ENCODE data around the gene CLIC4.
"Not testable (repeated sequence)": the region's sequence is repeated elsewhere in the genome, so short reads cannot be mapped to it uniquely, and the experiment has no call there.

Gene CLIC4

GRCh38 chr1:24751833-24752232, 6.6 kb downstream of the CLIC4 start:
- DNase-seq (ENCODE audit: low read depth, low spot score): no peak
- ChIA-PET CTCF (interaction anchor here (0.6 to 2.3 kb wide), 4 partner anchors 11 to 78 kb away, joined by 3 to 11 read pairs (median 4); no protein-coding TSS in a partner anchor), POLR2A (interaction anchor here (0.7 to 1.3 kb wide), 4 partner anchors 11 to 68 kb away, joined by 3 to 5 read pairs (median 3); no protein-coding TSS in a partner anchor)
- no peak for TF ChIP-seq CTCF (IDR thresholded peaks at IDR 0.05; ENCODE audit: insufficient read depth, low read length, missing control alignments)
- H3K4me3 ChIP-seq (ENCODE audit: low read depth, low read length): no peak overlapping the region

- TF ChIP-seq CTCF (IDR thresholded peaks at IDR 0.05; ENCODE audit: insufficient read depth, low read length, missing control alignments): no peak
- ChIA-PET POLR2A (interaction anchor here (0.8 to 1.3 kb wide), 3 partner anchors 11 to 68 kb away, joined by 3 to 5 read pairs (median 3); no protein-coding TSS in a partner anchor), CTCF (interaction anchor here (0.6 to 2.3 kb wide), 4 partner anchors 10 to 78 kb away, joined by 3 to 11 read pairs (median 4); no protein-coding TSS in a partner anchor)
- H3K4me3 ChIP-seq (ENCODE audit: low read depth, low read length): no peak overlapping the region
- no peak for DNase-seq (ENCODE audit: low read depth, low spot score)
These were observed 7.1 kb downstream of the CLIC4 start for GRCh38 chr1:24752305-24752704.

GRCh38 chr1:24754229-24754628, 9.0 kb downstream of the CLIC4 start:
- ChIA-PET POLR2A (interaction anchor here (0.8 to 3.4 kb wide), 3 partner anchors 9 to 71 kb away, joined by 3 to 27 read pairs (median 4); partner anchors contain the start of gene CLIC4), CTCF (interaction anchor here (0.6 to 3.5 kb wide), 7 partner anchors 9 to 96 kb away, joined by 3 to 22 read pairs (median 4); no protein-coding TSS in a partner anchor)
- no peak for TF ChIP-seq CTCF (IDR thresholded peaks at IDR 0.05; ENCODE audit: insufficient read depth, low read length, missing control alignments)
- DNase-seq (ENCODE audit: low read depth, low spot score): no peak
- no peak overlapping the region for H3K4me3 ChIP-seq (ENCODE audit: low read depth, low read length)

GRCh38 chr1:24755323-24755722, 10.1 kb downstream of the CLIC4 start:
- ChIA-PET POLR2A (interaction anchor here (0.6 to 3.4 kb wide), 2 partner anchors 10 to 75 kb away, joined by 3 to 27 read pairs; partner anchors contain the start of gene CLIC4), CTCF (interaction anchor here (0.6 to 3.5 kb wide), 4 partner anchors 67 to 90 kb away, joined by 3 to 22 read pairs (median 4); no protein-coding TSS in a partner anchor)
- not testable (repeated sequence) for H3K4me3 ChIP-seq (ENCODE audit: low read depth, low read length); DNase-seq (ENCODE audit: low read depth, low spot score)

- ChIA-PET CTCF (interaction anchor here (1.0 to 3.5 kb wide), 2 partner anchors 9 to 68 kb away, joined by 4 to 22 read pairs; no protein-coding TSS in a partner anchor), POLR2A (interaction anchor here (3.4 kb wide), 1 partner anchor 11 kb away, joined by 27 read pairs; the partner anchor contains the start of gene CLIC4)
- TF ChIP-seq CTCF (IDR thresholded peaks at IDR 0.05; ENCODE audit: insufficient read depth, low read length, missing control alignments): no peak
- H3K4me3 ChIP-seq (ENCODE audit: low read depth, low read length): no peak overlapping the region
- DNase-seq (ENCODE audit: low read depth, low spot score): no peak
These were observed 11.1 kb downstream of the CLIC4 start for GRCh38 chr1:24756395-24756794.

- TF ChIP-seq CTCF (IDR thresholded peaks at IDR 0.05; ENCODE audit: insufficient read depth, low read length, missing control alignments): no peak
- CTCF ChIA-PET: interaction anchor here (1.0 kb wide), 1 partner anchor 13 kb away, joined by 3 read pairs; no protein-coding TSS in a partner anchor
- DNase-seq (ENCODE audit: low read depth, low spot score): no peak
- H3K4me3 ChIP-seq (ENCODE audit: low read depth, low read length): no peak overlapping the region
- POLR2A ChIA-PET: no interaction called here
These were observed 14.2 kb downstream of the CLIC4 start for GRCh38 chr1:24759492-24759891.
